ENCODE measurements around the gene EPAS1. TPM values are rescaled to one million over a fixed set of nuclear protein-coding genes. Genes with fewer than 3 reads are reported as not detected.

The EPAS1 gene
- total RNA-seq, 4 donors from 2014 or later: 102 to 260 (median 167) TPM

DNA sequence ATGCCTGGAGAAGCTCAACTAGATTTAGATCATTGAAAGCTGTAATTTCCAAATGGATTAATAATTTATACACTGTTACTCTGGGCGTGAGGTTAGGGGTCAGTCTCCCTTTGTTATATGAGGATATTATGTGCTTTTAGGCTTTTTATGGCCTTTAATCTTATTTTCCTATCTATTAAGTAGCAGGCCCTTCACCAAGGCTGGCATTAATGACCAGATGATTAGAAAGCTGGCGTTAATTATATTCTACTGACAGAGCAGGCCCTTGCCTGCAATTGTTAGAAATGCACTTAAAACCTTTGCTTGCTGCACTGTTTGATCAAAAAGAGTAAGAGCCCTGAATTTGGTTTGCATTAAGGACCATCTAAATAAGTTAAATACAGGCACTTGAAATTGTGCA is 75.3 kb downstream of the EPAS1 start:
- H3K36me3 ChIP-seq: peaks cover 0 to 40% (median 15%) of the 10 kb centered on the region in 4 donors
- H3K4me3 ChIP-seq: no peak overlapping the region
- H3K27ac ChIP-seq: no peak overlapping the region
- TF ChIP-seq CTCF (IDR thresholded peaks at IDR 0.05) (no peak), POLR2AphosphoS5 (IDR thresholded peaks at IDR 0.05) (no peak), EP300 (IDR thresholded peaks at IDR 0.05; ENCODE audit: low read depth) (no peak), POLR2A (IDR thresholded peaks at IDR 0.05) (no peak)
- WGBS, 2 donors (ENCODE audit: low coverage in 1 of 2): 89 to 100% methylated on average over 1 to 2 of the region's 2 CpGs
- H3K9me3 ChIP-seq: no peaks in the 10 kb centered on the region
- no peaks in the 10 kb centered on the region for H3K27me3 ChIP-seq
- no peak for DNase-seq
- peaks cover 0 to 4% (median 0%) of the 10 kb centered on the region in 4 donors for H3K4me1 ChIP-seq
- in situ Hi-C loops (cut with MboI; ENCODE audit: low pct_ligation_motif_present in 1 of 4, low pct_unique_long_range_greater_than_20kb in 1 of 4, low sequenced_read_pairs in 3 of 4): loop anchor here (10.0 to 25.0 kb wide), 4 partner anchors 310 to 735 kb away; no protein-coding TSS in a partner anchor
- intact Hi-C loops (cut with DNase I; ENCODE audit: low total_unique reads): loop anchor here (10.0 kb wide), 1 partner anchor 378 kb away; no protein-coding TSS in a partner anchor

DNA sequence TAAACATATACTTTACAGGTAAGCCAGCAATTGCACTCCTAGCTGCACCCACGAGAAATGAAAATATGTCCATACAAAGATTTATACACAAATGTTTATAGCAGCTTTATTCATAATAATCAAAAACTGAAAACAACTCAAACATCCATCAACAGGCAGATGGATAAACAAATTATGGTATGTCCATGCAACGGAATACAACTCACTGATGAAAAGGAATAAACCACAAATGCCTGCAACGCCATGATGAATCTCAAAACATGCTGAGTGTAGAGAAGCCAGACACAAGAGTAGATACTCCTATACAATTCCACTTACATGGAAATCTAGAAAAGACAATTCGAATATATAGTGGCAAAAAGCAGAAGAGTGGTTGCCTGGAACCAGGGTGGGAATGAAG is 76.0 kb downstream of the EPAS1 start:
- intact Hi-C loops (cut with DNase I; ENCODE audit: low total_unique reads) (loop anchor here (10.0 kb wide), 1 partner anchor 378 kb away; no protein-coding TSS in a partner anchor), in situ Hi-C loops (cut with MboI; ENCODE audit: low pct_ligation_motif_present in 1 of 4, low pct_unique_long_range_greater_than_20kb in 1 of 4, low sequenced_read_pairs in 3 of 4) (loop anchor here (10.0 to 25.0 kb wide), 4 partner anchors 311 to 736 kb away; no protein-coding TSS in a partner anchor)
- no peak for DNase-seq
- Histone ChIP-seq H3K27me3 (no peaks in the 10 kb centered on the region), H3K4me3 (no peak overlapping the region), H3K36me3 (peaks cover 0 to 40% (median 16%) of the 10 kb centered on the region in 4 donors), H3K4me1 (peaks cover 0 to 6% (median 0%) of the 10 kb centered on the region in 4 donors), H3K27ac (no peak overlapping the region), H3K9me3 (no peaks in the 10 kb centered on the region)
- TF ChIP-seq POLR2AphosphoS5 (IDR thresholded peaks at IDR 0.05) (no peak), POLR2A (IDR thresholded peaks at IDR 0.05) (no peak), EP300 (IDR thresholded peaks at IDR 0.05; ENCODE audit: low read depth) (no peak), CTCF (IDR thresholded peaks at IDR 0.05) (no peak)
- WGBS, 2 donors (ENCODE audit: low coverage in 1 of 2): 91 to 96% methylated on average over 4 of the region's 4 CpGs

- H3K27me3 ChIP-seq: no peaks in the 10 kb centered on the region
- intact Hi-C loops (cut with DNase I; ENCODE audit: low total_unique reads): loop anchor here (10.0 kb wide), 1 partner anchor 381 kb away; no protein-coding TSS in a partner anchor
- 89 to 100% methylated on average over 2 to 12 of the region's 12 CpGs for WGBS, 2 donors (ENCODE audit: low coverage in 1 of 2)
Observed at GRCh38 chr2:46375566-46376125, 78.4 kb downstream of the EPAS1 start.

More at GRCh38 chr2:46375566-46376125, 78.4 kb downstream of the EPAS1 start:
- Histone ChIP-seq H3K27ac (no peak overlapping the region), H3K36me3 (peaks cover 0 to 25% (median 13%) of the 10 kb centered on the region in 4 donors), H3K4me3 (no peak overlapping the region), H3K9me3 (no peaks in the 10 kb centered on the region), H3K4me1 (peaks cover 0 to 16% (median 4%) of the 10 kb centered on the region in 4 donors)
- in situ Hi-C loops (cut with MboI; ENCODE audit: low pct_ligation_motif_present in 1 of 4, low pct_unique_long_range_greater_than_20kb in 1 of 4, low sequenced_read_pairs in 3 of 4): loop anchor here in 1 of 4 donors (10.0 kb wide), 1 partner anchor 361 kb away; no protein-coding TSS in a partner anchor
- TF ChIP-seq POLR2AphosphoS5 (IDR thresholded peaks at IDR 0.05) (no peak), EP300 (IDR thresholded peaks at IDR 0.05; ENCODE audit: low read depth) (no peak), CTCF (IDR thresholded peaks at IDR 0.05) (no peak), POLR2A (IDR thresholded peaks at IDR 0.05) (no peak)
- DNase-seq: no peak

Data from transverse colon (tissue), 4 donors.